DND-41 (cell line): ENCODE results near the gene SEMA3B.

Source experiments
- ATAC-seq: fragments of 200-7000 bp; cut with Tn5 transposase; 3 replicates; pipeline ENCODE4 v1.9.1; 2021; ENCODE audit warnings: low read depth; ENCODE audit not compliant: insufficient read depth
- DNase-seq: peaks from one replicate; pipeline ENCODE4 v3.0.0-alpha.2; 2020
- H2AFZ ChIP-seq: 2 replicates; pipeline ENCODE4 v1.6.0; 2012; ENCODE audit warnings: low read depth, low read length
- H3K27ac ChIP-seq: 2 replicates; pipeline ENCODE4 v1.5.1; 2012; ENCODE audit warnings: low read length, inconsistent platforms
- H3K27me3 ChIP-seq: fragments of 200-600 bp; sonication (generic); 2 replicates; pipeline ENCODE4 v1.6.0; 2012; ENCODE audit warnings: low read length, mild to moderate bottlenecking, inconsistent platforms; ENCODE audit not compliant: insufficient read depth, poor library complexity
- H3K36me3 ChIP-seq: 2 replicates; pipeline ENCODE4 v1.5.1; 2012; ENCODE audit warnings: low read length, inconsistent platforms; ENCODE audit not compliant: insufficient read depth
- H3K4me1 ChIP-seq: 2 replicates; pipeline ENCODE4 v1.5.1; 2012; ENCODE audit warnings: mild to moderate bottlenecking, low read length; ENCODE audit not compliant: insufficient read depth
- H3K4me2 ChIP-seq: 2 replicates; pipeline ENCODE4 v1.6.0; 2012; ENCODE audit warnings: mild to moderate bottlenecking, moderate library complexity, low read length, inconsistent platforms; ENCODE audit not compliant: insufficient read depth
- H3K4me3 ChIP-seq, 2 experiments: fragments of 200-600 bp in 1 of 2; shearing (Covaris generic) in 1 of 2; 2 replicates each; pipeline ENCODE4 v1.5.1; 2012 to 2016; ENCODE audit warnings: inconsistent platforms in 2 of 2, low read length in 2 of 2, mild to moderate bottlenecking in 2 of 2, low read depth in 1 of 2, moderate library complexity in 1 of 2
- H3K79me2 ChIP-seq: 2 replicates; pipeline ENCODE4 v1.6.0; 2012; ENCODE audit warnings: low read length, inconsistent platforms; ENCODE audit not compliant: insufficient read depth
- H3K9ac ChIP-seq: 2 replicates; pipeline ENCODE4 v1.6.0; 2012; ENCODE audit warnings: low read depth, mild to moderate bottlenecking, inconsistent platforms, low read length, moderate library complexity
- H3K9me3 ChIP-seq: 2 replicates; pipeline ENCODE4 v1.5.1; 2012; ENCODE audit warnings: low read length, moderate library complexity, mild to moderate bottlenecking, inconsistent platforms; ENCODE audit not compliant: insufficient read depth, severe bottlenecking
- H4K20me1 ChIP-seq: 2 replicates; pipeline ENCODE4 v1.6.0; 2012; ENCODE audit warnings: low read length; ENCODE audit not compliant: insufficient read depth
- CTCF ChIP-seq: IDR thresholded peaks from 2 replicates; pipeline ENCODE4 v1.5.1; 2012; ENCODE audit warnings: borderline replicate concordance, low read length, moderate library complexity, mild to moderate bottlenecking; ENCODE audit not compliant: poor library complexity, severe bottlenecking; ENCODE audit errors: extremely low read depth
- EZH2 ChIP-seq: IDR thresholded peaks from 3 replicates; pipeline ENCODE4 v1.6.1; 2012; ENCODE audit warnings: borderline replicate concordance, low read depth, mild to moderate bottlenecking, moderate library complexity, low read length, inconsistent platforms; ENCODE audit not compliant: severe bottlenecking

SEMA3B gene

GRCh38 chr3:50230104-50230793 is 38.7 kb upstream of the SEMA3B start:
- 0 out of 2 replicates have a peak overlapping the region, but pooled peaks have one; percentile 13 for H3K9ac ChIP-seq
- H3K36me3 ChIP-seq: no peaks in the 10 kb centered on the region; the same call in 1 of the 2 replicates
- no peak overlapping the region for H3K27ac ChIP-seq
- H4K20me1 ChIP-seq: no peaks in the 10 kb centered on the region
- ATAC-seq: no peak
- no peak overlapping the region for H3K4me2 ChIP-seq
- no peak for DNase-seq
- peaks cover 12% of the 10 kb centered on the region for H3K79me2 ChIP-seq
- no peaks in the 10 kb centered on the region for H3K9me3 ChIP-seq
- no peak overlapping the region for H3K4me3 ChIP-seq
- peaks cover 40% of the 10 kb centered on the region for H3K4me1 ChIP-seq
- no peak overlapping the region for H2AFZ ChIP-seq
- TF ChIP-seq EZH2 (no peak), CTCF (no peak)
- no peaks in the 10 kb centered on the region for H3K27me3 ChIP-seq

GRCh38 chr3:50230794-50231125 is 38.2 kb upstream of the SEMA3B start:
- H3K4me1 ChIP-seq: peaks cover 40% of the 10 kb centered on the region
- no peak overlapping the region for H2AFZ ChIP-seq
- TF ChIP-seq CTCF: no peak
- TF ChIP-seq EZH2: no peak
- H3K9ac ChIP-seq: no peak overlapping the region
- H3K36me3 ChIP-seq: no peaks in the 10 kb centered on the region; the same call in 1 of the 2 replicates
- H3K9me3 ChIP-seq: no peaks in the 10 kb centered on the region
- no peaks in the 10 kb centered on the region for H4K20me1 ChIP-seq
- no peak for ATAC-seq
- no peak for DNase-seq
- no peak overlapping the region for H3K4me2 ChIP-seq
- H3K27ac ChIP-seq: no peak overlapping the region
- no peaks in the 10 kb centered on the region for H3K27me3 ChIP-seq
- H3K4me3 ChIP-seq: no peak overlapping the region
- peaks cover 12% of the 10 kb centered on the region for H3K79me2 ChIP-seq

- Histone ChIP-seq H3K4me2 (no peak overlapping the region), H3K4me1 (peaks cover 31% of the 10 kb centered on the region), H4K20me1 (peaks cover 4% of the 10 kb centered on the region; the same call in 1 of the 2 replicates), H3K36me3 (no peaks in the 10 kb centered on the region; the same call in 1 of the 2 replicates), H3K9me3 (no peaks in the 10 kb centered on the region), H3K27me3 (no peaks in the 10 kb centered on the region), H3K9ac (no peak overlapping the region), H3K27ac (no peak overlapping the region), H2AFZ (no peak overlapping the region), H3K4me3 (no peak overlapping the region), H3K79me2 (peaks cover 19% of the 10 kb centered on the region)
- ATAC-seq: no peak
- TF ChIP-seq EZH2 (no peak), CTCF (no peak)
- no peak for DNase-seq
Measured at GRCh38 chr3:50231581-50231980, 37.4 kb upstream of the SEMA3B start.
